Sigmoid colon (tissue), 7 donors: ENCODE data around the gene NAT9. TPM values are rescaled to one million over a fixed set of nuclear protein-coding genes. Genes with fewer than 3 reads are reported as not detected.

Source experiments
- DNase-seq: peaks from one replicate; pipeline ENCODE4 v3.0.0-alpha.2; 2019
- H3K27ac ChIP-seq, 4 donors: fragments of 200-600 bp; sonication (generic); one replicate each; pipeline ENCODE4 v1.5.1; 2016 to 2019; ENCODE audit warnings: mild to moderate bottlenecking in 1 of 4
- H3K27me3 ChIP-seq, 3 donors: fragments of 200-600 bp; sonication (generic); one replicate each; pipeline ENCODE4 v1.5.1; 2019; ENCODE audit warnings: mild to moderate bottlenecking in 1 of 3
- H3K36me3 ChIP-seq, 4 donors: fragments of 200-600 bp; sonication (generic); one replicate each; pipeline ENCODE4 v1.5.1; 2016 to 2019
- H3K4me1 ChIP-seq, 4 donors: fragments of 200-600 bp; sonication (generic); one replicate each; pipeline ENCODE4 v1.5.1; 2017 to 2019
- H3K4me3 ChIP-seq, 4 donors: fragments of 200-600 bp; sonication (generic); one replicate each; pipeline ENCODE4 v1.5.1; 2017 to 2019; ENCODE audit warnings: mild to moderate bottlenecking in 2 of 4, moderate library complexity in 1 of 4
- H3K9me3 ChIP-seq, 4 donors: fragments of 200-600 bp in 3 of 4; sonication (generic) in 3 of 4; one replicate each; pipeline versions ENCODE4 v1.5.1 to v1.6.1; 2013 to 2019
- EP300 ChIP-seq, 4 donors: sonication (generic); formaldehyde crosslinking; IDR thresholded peaks; one replicate each; pipeline ENCODE4 v1.6.1; 2017; ENCODE audit warnings: antibody characterized with exemption in 4 of 4
- POLR2A ChIP-seq, 2 donors: fragments of 450-650 bp; IDR thresholded peaks; one replicate each; pipeline ENCODE4 v1.6.1; 2016; ENCODE audit warnings: antibody characterized with exemption in 2 of 2, mild to moderate bottlenecking in 2 of 2, moderate library complexity in 2 of 2
- POLR2AphosphoS5 ChIP-seq, 4 donors: sonication (generic); formaldehyde crosslinking; IDR thresholded peaks; one replicate each; pipeline ENCODE4 v1.6.1; 2017; ENCODE audit warnings: antibody characterized with exemption in 4 of 4
- WGBS, 2 donors: extraction: QIAGEN DNeasy Blood & Tissue Kit; methylation state at CpG; one replicate each; pipeline ENCODE4 v1.1.7; 2013; 5-methylcytosine and 5-hydroxymethylcytosine counted together
- intact Hi-C: fragments of 100-400 bp; cut with DNase I; formaldehyde crosslinking; loops from one replicate; pipeline ENCODE4 v1.15.1; 2023
- polyA plus RNA-seq, 3 donors: library from polyadenylated mRNA; stranded (reverse); fragments of 200-250 nt; gene quantifications; one replicate each; pipeline ENCODE4 v1.2.3, GENCODE V29; 2013
- total RNA-seq, 4 donors: library from RNA; depleted of rRNA; stranded (reverse); fragments of >200 nt; gene quantifications; one replicate each; pipeline ENCODE4 v1.1.0, GENCODE V29; 2016
- TF ChIP-seq, protein P1 (sequence below), 4 experiments: fragments of 450-650 bp in 3 of 4; fragments of 200-600 bp in 1 of 4; IDR thresholded peaks; one replicate each; pipeline ENCODE4 v1.5.1; 2016 to 2019; ENCODE audit warnings: antibody characterized with exemption in 4 of 4, mild to moderate bottlenecking in 3 of 4, moderate library complexity in 2 of 4
- donor health status: healthy with polysubstance abuse.
- donor health status: Bipolar disorder and iron deficiency.
- donor health status: healthy.

Gene NAT9
- total and polyA plus RNA-seq, 7 donors, result 11.3 to 36.4 (median 16.1) TPM

DNA sequence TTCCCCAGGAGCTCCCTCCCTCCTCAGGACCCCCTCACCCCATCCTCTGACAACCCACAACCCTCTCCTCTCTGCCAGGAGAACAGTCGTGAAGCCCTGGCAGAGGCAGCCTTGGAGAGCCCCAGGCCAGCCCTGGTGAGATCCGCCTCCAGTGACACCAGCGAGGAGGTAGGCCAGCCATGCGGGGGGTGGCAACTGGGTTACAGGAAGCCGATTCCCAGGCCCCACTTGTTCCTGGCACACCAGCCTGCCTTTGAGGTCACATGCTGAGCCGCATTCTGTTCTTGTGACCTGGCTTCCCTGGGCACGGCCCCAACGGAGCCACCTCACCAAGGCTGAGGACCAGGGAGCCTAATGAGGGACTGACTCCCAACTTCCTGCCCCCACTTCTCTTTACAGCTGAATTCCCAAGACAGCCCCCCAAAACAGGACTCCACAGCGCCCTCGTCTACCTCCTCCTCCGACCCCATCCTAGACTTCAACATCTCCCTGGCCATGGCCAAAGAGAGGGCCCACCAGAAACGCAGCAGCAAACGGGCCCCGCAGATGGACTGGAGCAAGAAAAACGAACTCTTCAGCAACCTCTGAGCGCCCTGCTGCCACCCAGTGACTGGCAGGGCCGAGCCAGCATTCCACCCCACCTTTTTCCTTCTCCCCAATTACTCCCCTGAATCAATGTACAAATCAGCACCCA is 7.9 kb downstream of the NAT9 start:
- Histone ChIP-seq H3K27ac (peak overlapping the region in 1 of 4 donors; percentile 13), H3K4me1 (peaks cover 0 to 18% (median 11%) of the 10 kb centered on the region in 4 donors), H3K36me3 (peaks cover 7 to 28% (median 25%) of the 10 kb centered on the region in 4 donors), H3K4me3 (no peak overlapping the region), H3K27me3 (no peaks in the 10 kb centered on the region), H3K9me3 (no peaks in the 10 kb centered on the region)
- no peak for TF ChIP-seq POLR2A (IDR thresholded peaks at IDR 0.05)
- TF ChIP-seq POLR2AphosphoS5 (IDR thresholded peaks at IDR 0.05), result no peak
- peak; percentile 81 for DNase-seq
- 83 to 84% methylated on average over 17 of the region's 17 CpGs for WGBS, 2 donors
- intact Hi-C loops, result no loop called here

DNA sequence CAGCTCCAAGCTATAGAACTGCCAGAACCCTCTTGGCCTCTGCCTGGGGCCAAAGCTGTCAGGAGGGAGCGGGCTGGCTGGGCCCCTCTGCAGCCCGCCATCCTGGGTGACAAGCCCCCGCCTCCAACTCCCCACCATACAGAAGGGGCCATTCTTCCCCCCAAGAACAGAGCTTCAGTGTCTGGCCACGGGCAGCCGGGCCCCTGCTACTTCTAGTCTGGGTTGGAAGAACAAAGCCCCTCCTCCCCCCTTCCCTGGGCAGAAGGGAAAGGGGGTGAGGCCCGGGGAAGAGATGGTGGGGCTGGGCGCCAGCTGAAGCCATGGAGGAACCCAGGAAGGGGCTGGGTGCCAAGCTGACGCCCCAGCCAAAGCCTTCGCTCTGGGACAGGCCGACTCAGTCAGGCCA is 9.0 kb downstream of the NAT9 start:
- H3K9me3 ChIP-seq, result no peaks in the 10 kb centered on the region
- no peaks in the 10 kb centered on the region for H3K27me3 ChIP-seq
- TF ChIP-seq POLR2AphosphoS5 (IDR thresholded peaks at IDR 0.05), result no peak
- no peak for TF ChIP-seq EP300 (IDR thresholded peaks at IDR 0.05)
- peaks cover 0 to 18% (median 11%) of the 10 kb centered on the region in 4 donors for H3K4me1 ChIP-seq
- intact Hi-C loops, result no loop called here
- WGBS, 2 donors, result 82 to 88% methylated on average over 10 of the region's 10 CpGs
- peaks cover 0 to 17% (median 15%) of the 10 kb centered on the region in 4 donors for H3K36me3 ChIP-seq
- no peak overlapping the region for H3K27ac ChIP-seq
- no peak for DNase-seq
- H3K4me3 ChIP-seq, result no peak overlapping the region

DNA sequence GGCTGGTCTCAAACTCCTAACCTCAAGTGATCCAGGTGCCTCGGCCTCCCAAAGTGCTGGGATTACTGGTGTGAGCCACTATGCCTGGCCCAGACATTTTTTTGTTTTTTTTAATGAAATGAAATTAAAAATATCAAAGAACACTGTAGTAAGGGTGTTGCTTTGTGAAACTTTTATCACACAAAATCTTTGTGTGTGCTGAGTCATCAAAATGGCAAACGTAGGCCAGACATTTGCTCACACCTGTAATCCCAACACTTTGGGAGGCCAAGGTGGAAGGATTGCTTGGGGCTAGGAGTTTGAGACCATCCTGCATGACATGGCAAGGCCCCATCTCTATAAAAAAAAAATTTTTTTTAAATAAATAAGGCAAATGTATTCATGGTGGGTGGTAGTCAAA is 9.7 kb downstream of the NAT9 start:
- peaks cover 0 to 18% (median 11%) of the 10 kb centered on the region in 4 donors for H3K4me1 ChIP-seq
- no peaks in the 10 kb centered on the region for H3K27me3 ChIP-seq
- no peak overlapping the region for H3K27ac ChIP-seq
- H3K4me3 ChIP-seq, result no peak overlapping the region
- peaks cover 0 to 10% (median 8%) of the 10 kb centered on the region in 4 donors for H3K36me3 ChIP-seq
- H3K9me3 ChIP-seq, result no peaks in the 10 kb centered on the region
- DNase-seq, result no peak
- TF ChIP-seq, protein P1, sequence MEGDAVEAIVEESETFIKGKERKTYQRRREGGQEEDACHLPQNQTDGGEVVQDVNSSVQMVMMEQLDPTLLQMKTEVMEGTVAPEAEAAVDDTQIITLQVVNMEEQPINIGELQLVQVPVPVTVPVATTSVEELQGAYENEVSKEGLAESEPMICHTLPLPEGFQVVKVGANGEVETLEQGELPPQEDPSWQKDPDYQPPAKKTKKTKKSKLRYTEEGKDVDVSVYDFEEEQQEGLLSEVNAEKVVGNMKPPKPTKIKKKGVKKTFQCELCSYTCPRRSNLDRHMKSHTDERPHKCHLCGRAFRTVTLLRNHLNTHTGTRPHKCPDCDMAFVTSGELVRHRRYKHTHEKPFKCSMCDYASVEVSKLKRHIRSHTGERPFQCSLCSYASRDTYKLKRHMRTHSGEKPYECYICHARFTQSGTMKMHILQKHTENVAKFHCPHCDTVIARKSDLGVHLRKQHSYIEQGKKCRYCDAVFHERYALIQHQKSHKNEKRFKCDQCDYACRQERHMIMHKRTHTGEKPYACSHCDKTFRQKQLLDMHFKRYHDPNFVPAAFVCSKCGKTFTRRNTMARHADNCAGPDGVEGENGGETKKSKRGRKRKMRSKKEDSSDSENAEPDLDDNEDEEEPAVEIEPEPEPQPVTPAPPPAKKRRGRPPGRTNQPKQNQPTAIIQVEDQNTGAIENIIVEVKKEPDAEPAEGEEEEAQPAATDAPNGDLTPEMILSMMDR (IDR thresholded peaks at IDR 0.05), result no peak
- TF ChIP-seq EP300 (IDR thresholded peaks at IDR 0.05), result no peak
- TF ChIP-seq POLR2A (IDR thresholded peaks at IDR 0.05), result no peak
- TF ChIP-seq POLR2AphosphoS5 (IDR thresholded peaks at IDR 0.05), result no peak
- intact Hi-C loops, result no loop called here
- 86 to 87% methylated on average over 2 of the region's 2 CpGs for WGBS, 2 donors

DNA sequence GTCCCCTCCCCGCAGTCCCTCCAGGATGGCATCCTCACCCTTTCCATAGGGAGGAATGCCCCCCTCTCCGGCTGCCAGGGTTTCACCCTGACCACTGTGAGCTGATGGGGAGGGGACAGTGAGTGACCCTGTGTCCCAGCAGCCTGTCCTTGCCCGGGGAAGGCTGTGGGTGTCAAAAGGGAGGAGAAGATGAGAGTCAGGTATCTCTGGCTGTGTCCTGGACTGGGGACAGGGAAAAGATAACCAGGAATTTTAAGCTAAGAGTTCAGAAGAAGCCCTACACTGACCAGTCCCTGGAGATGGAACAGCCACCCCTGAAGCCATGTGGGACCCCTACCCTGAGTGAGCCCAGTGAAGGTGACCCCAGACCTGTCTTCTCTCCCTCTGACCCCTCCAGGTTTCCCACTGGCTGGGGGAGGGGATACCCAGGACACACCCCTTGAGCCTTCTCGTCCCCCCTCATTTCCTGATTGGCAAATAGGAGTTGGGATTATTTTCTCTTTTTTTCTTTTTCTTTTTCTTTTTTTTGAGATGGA is 11.3 kb downstream of the NAT9 start:
- H3K4me1 ChIP-seq, result peaks cover 0 to 18% (median 11%) of the 10 kb centered on the region in 4 donors
- TF ChIP-seq POLR2AphosphoS5 (IDR thresholded peaks at IDR 0.05), result no peak
- TF ChIP-seq, protein P1 (IDR thresholded peaks at IDR 0.05), result no peak
- TF ChIP-seq POLR2A (IDR thresholded peaks at IDR 0.05), result no peak
- no peak for TF ChIP-seq EP300 (IDR thresholded peaks at IDR 0.05)

DNA sequence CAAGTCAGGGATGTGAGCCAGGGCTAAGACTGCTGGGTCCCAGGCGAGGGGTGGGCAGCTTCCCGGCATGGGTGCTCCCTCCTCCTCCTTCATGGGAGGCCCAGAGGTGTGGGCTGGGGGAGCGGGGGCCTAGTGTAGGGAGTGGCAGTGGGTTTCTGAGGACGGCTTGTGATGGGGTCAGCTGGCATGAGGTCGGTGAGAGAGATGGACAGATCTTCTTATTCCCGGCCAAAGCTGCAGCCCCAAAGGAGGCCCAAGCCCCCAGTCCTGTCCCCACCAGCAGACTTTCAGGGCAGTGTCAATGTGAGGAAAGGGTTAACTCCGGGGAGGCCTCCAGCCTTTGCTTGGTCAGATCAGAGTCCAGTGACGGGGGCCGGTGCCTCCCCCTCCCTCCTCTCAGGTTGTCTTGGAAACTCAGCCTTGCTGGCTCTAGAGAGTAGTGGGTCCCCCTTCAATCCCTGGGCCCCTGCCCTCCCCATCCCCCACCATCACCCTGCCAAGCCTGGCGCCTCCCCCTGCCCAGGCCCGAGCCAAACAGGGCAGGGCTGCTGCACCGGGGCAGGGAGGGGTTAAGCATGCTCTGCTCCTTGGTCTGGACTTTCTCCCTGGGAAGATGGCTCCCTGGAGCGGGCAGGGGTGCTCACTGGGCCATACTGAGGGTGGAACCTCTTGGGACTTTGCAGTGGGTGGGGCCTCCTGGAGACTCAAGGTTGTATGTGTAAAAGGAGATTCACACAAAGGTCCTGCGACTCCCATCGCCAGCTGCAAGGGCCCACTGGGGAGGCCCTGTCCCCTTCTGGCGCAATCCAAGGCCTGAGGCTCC is 12.4 kb downstream of the NAT9 start:
- intact Hi-C loops, result no loop called here
- WGBS, 2 donors, result 40 to 70% methylated on average over 16 of the region's 16 CpGs
- TF ChIP-seq POLR2AphosphoS5 (IDR thresholded peaks at IDR 0.05) (no peak), POLR2A (IDR thresholded peaks at IDR 0.05) (no peak), EP300 (IDR thresholded peaks at IDR 0.05) (no peak)
- TF ChIP-seq, protein P1 (IDR thresholded peaks at IDR 0.05), result no peak
- Histone ChIP-seq H3K27me3 (no peaks in the 10 kb centered on the region), H3K36me3 (no peaks in the 10 kb centered on the region), H3K27ac (no peak overlapping the region), H3K4me3 (no peak overlapping the region), H3K4me1 (peaks cover 0 to 18% (median 17%) of the 10 kb centered on the region in 4 donors), H3K9me3 (no peaks in the 10 kb centered on the region)
- no peak for DNase-seq

More for the DNA sequence above, 11.3 kb downstream of the NAT9 start:
- intact Hi-C loops, result no loop called here
- Histone ChIP-seq H3K36me3 (no peaks in the 10 kb centered on the region), H3K4me3 (no peak overlapping the region), H3K27me3 (no peaks in the 10 kb centered on the region), H3K27ac (no peak overlapping the region), H3K9me3 (no peaks in the 10 kb centered on the region)
- no peak for DNase-seq
- WGBS, 2 donors, result 84 to 89% methylated on average over 4 of the region's 4 CpGs
